Breast epithelium (tissue), 4 donors: ENCODE data around the gene WDR93. TPM values are rescaled to one million over a fixed set of nuclear protein-coding genes. Genes with fewer than 3 reads are reported as not detected.
"Not testable (repeated sequence)": the region's sequence is repeated elsewhere in the genome, so short reads cannot be mapped to it uniquely, and the experiment has no call there.

ENCODE experiments used
- DNase-seq, 2 donors: peaks; one replicate each; pipeline ENCODE4 v3.0.0-alpha.2; 2019; ENCODE audit warnings: low spot score in 2 of 2
- H3K27ac ChIP-seq, 2 donors: fragments of 200-600 bp; sonication (generic) in 1 of 2; one replicate each; pipeline ENCODE4 v1.5.1; 2016 to 2019; ENCODE audit warnings: mild to moderate bottlenecking in 1 of 2
- H3K27me3 ChIP-seq, 2 donors: fragments of 200-600 bp; sonication (generic) in 1 of 2; one replicate each; pipeline versions ENCODE4 v1.5.1 to v1.6.0; 2017 to 2019; ENCODE audit warnings: control low read depth in 1 of 2, mild to moderate bottlenecking in 1 of 2
- H3K36me3 ChIP-seq: fragments of 200-600 bp; one replicate; pipeline ENCODE4 v1.5.1; 2019
- H3K4me1 ChIP-seq, 2 donors: fragments of 200-600 bp; sonication (generic); one replicate each; pipeline ENCODE4 v1.5.1; 2016 to 2019; ENCODE audit warnings: control low read depth in 1 of 2
- H3K4me3 ChIP-seq, 3 donors: fragments of 200-600 bp; sonication (generic); 1 replicate in 2 of 3; 2 replicates in 1 of 3; pipeline ENCODE4 v1.5.1; 2016 to 2019; ENCODE audit warnings: mild to moderate bottlenecking in 3 of 3, moderate library complexity in 2 of 3
- H3K9me3 ChIP-seq, 2 donors: fragments of 200-600 bp; sonication (generic) in 1 of 2; one replicate each; pipeline ENCODE4 v1.5.1; 2016 to 2019; ENCODE audit warnings: control low read depth in 1 of 2
- CTCF ChIP-seq, 3 donors: fragments of 450-650 bp; IDR thresholded peaks; one replicate each; pipeline ENCODE4 v1.5.1; 2016 to 2017; ENCODE audit warnings: antibody characterized with exemption in 3 of 3, mild to moderate bottlenecking in 3 of 3, moderate library complexity in 3 of 3
- POLR2A ChIP-seq: fragments of 450-650 bp; IDR thresholded peaks from one replicate; pipeline ENCODE4 v1.6.1; 2016; ENCODE audit warnings: antibody characterized with exemption, mild to moderate bottlenecking, moderate library complexity
- POLR2AphosphoS5 ChIP-seq, 3 donors: sonication (generic); formaldehyde crosslinking; IDR thresholded peaks; one replicate each; pipeline ENCODE4 v1.6.1; 2017; ENCODE audit warnings: antibody characterized with exemption in 3 of 3
- intact Hi-C: fragments of 100-400 bp; cut with DNase I; formaldehyde crosslinking; loops from one replicate; pipeline ENCODE4 v1.15.1; 2023; ENCODE audit warnings: low total_unique reads
- total RNA-seq, 3 donors: library from RNA; depleted of rRNA; stranded (reverse); fragments of >200 nt; gene quantifications; one replicate each; pipeline ENCODE4 v1.1.0, GENCODE V29; 2016

The WDR93 gene
- total RNA-seq, 3 donors from 2014 or later = 0.80 to 1.0 (median 0.98) TPM

DNA sequence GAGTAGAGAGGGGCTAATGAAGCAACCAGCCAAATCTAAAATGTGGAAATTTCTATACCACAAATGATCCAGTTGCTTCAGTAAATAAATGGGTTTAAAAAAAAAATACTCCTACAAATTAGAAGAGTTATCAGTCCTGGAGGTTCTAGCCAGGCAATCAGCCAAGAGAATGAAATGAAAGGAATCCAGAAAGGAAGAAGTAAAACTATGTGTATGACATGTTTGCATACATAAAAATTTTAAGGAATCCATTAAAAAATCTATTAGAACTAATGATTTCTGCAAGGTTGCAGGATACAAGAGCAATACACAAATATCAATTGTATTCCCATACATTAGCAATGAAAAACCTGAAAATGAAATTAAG, 95.1 kb downstream of the WDR93 start:
- Histone ChIP-seq H3K36me3 (no peaks in the 10 kb centered on the region), H3K4me3 (no peak overlapping the region), H3K4me1 (peaks cover 0 to 5% of the 10 kb centered on the region in 2 donors), H3K27ac (peak overlapping the region in 1 of 2 donors; percentile 70), H3K9me3 (no peaks in the 10 kb centered on the region), H3K27me3 (no peaks in the 10 kb centered on the region)
- TF ChIP-seq POLR2A = no peak
- no peak for TF ChIP-seq CTCF (IDR thresholded peaks at IDR 0.05)
- no peak for TF ChIP-seq POLR2AphosphoS5 (IDR thresholded peaks at IDR 0.05)
- intact Hi-C loops = no loop called here
- no peak for DNase-seq

- no peaks in the 10 kb centered on the region for H3K27me3 ChIP-seq
These were observed 97.3 kb downstream of the WDR93 start for GRCh38 chr15:89787944-89788343.

GRCh38 chr15:89788585-89788984, 98.0 kb downstream of the WDR93 start:
- H3K36me3 ChIP-seq, H3K9me3 ChIP-seq, DNase-seq, H3K4me1 ChIP-seq, H3K27me3 ChIP-seq, H3K4me3 ChIP-seq, H3K27ac ChIP-seq, intact Hi-C loops: not testable (repeated sequence)

More at GRCh38 chr15:89787944-89788343, 97.3 kb downstream of the WDR93 start:
- no peak for DNase-seq
- H3K4me3 ChIP-seq = no peak overlapping the region
- H3K4me1 ChIP-seq = peaks cover 0 to 5% of the 10 kb centered on the region in 2 donors
- H3K9me3 ChIP-seq = no peaks in the 10 kb centered on the region
- TF ChIP-seq POLR2A (no peak), CTCF (IDR thresholded peaks at IDR 0.05) (no peak), POLR2AphosphoS5 (IDR thresholded peaks at IDR 0.05) (no peak)
- no peaks in the 10 kb centered on the region for H3K36me3 ChIP-seq
- intact Hi-C loops = no loop called here
- H3K27ac ChIP-seq = no peak overlapping the region

DNA sequence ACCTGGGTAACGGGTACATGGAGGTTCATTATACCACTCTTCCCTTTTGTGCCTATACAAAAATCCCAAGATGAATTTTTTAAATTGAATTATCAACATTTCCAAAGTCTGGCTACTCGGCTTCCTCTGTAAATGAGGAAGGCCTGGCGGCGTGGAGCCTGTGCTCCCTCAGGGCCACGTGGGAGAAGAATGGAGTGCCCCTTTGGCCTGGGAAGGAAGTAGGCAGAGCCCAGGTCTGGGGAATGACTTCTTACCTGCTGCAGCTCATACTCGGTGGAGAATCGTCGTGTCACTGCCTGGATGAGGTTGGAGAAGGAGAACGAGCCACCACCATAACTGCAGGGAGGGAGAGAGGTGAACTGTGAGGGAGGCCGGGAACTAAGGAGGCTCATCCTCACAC, 99.6 kb downstream of the WDR93 start:
- H3K4me3 ChIP-seq = no peak overlapping the region
- no peaks in the 10 kb centered on the region for H3K36me3 ChIP-seq
- intact Hi-C loops = no loop called here
- no peaks in the 10 kb centered on the region for H3K27me3 ChIP-seq
- TF ChIP-seq POLR2AphosphoS5 (IDR thresholded peaks at IDR 0.05) (no peak), POLR2A (no peak), CTCF (IDR thresholded peaks at IDR 0.05) (no peak)
- H3K27ac ChIP-seq = no peak overlapping the region
- H3K4me1 ChIP-seq = peaks cover 0 to 2% of the 10 kb centered on the region in 2 donors
- no peaks in the 10 kb centered on the region for H3K9me3 ChIP-seq
- no peak for DNase-seq

DNA sequence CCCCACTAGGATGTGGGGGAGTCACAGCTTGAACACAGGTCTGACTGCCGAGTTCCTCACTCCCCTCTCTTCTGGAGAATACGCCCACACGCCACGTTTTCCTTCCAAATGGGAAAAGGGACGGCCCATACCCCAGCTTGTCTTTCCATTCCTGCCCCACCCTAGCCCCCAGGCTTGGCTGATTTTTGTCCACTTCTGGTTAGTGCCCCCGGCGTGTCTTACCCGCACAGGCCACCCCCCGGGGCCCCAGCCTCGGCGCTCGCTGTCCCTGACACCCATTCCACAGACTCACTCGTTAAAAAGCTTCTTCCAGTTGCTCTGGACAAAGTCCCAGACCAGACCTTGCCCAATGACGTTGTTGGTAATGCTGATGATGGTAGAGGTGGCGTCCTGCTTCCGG, 100.0 kb downstream of the WDR93 start:
- no peak for TF ChIP-seq POLR2AphosphoS5 (IDR thresholded peaks at IDR 0.05)
- no peak overlapping the region for H3K4me3 ChIP-seq
- peaks cover 0 to 4% of the 10 kb centered on the region in 2 donors for H3K4me1 ChIP-seq
- no peak for DNase-seq
- intact Hi-C loops = no loop called here
- H3K27me3 ChIP-seq = no peaks in the 10 kb centered on the region
- H3K27ac ChIP-seq = no peak overlapping the region
- no peaks in the 10 kb centered on the region for H3K36me3 ChIP-seq
- H3K9me3 ChIP-seq = no peaks in the 10 kb centered on the region

GRCh38 chr15:89792106-89792805, 101.6 kb downstream of the WDR93 start:
- no peak for DNase-seq
- H3K4me3 ChIP-seq = no peak overlapping the region
- H3K9me3 ChIP-seq = no peaks in the 10 kb centered on the region
- peak overlapping the region in 1 of 2 donors; percentile 3 for H3K27ac ChIP-seq
- peaks cover 0 to 4% of the 10 kb centered on the region in 2 donors for H3K4me1 ChIP-seq
- TF ChIP-seq POLR2AphosphoS5 (IDR thresholded peaks at IDR 0.05) (no peak), CTCF (IDR thresholded peaks at IDR 0.05) (no peak), POLR2A (no peak)
- H3K36me3 ChIP-seq = no peaks in the 10 kb centered on the region
- intact Hi-C loops = no loop called here
- H3K27me3 ChIP-seq = no peaks in the 10 kb centered on the region

Other genes with a start within 250 kb of the WDR93 start
- 1 to 10 TPM in 1 of 3 donors, under 1 TPM in 2; 0.16 to 1.5 (median 0.66) TPM for gene RHCG, start 194.2 kb upstream of the WDR93 start, total RNA-seq
- under 1 TPM in 2 of 3 donors, not detected in 1; 0.15 to 0.16 TPM for gene TICRR, start 115.3 kb upstream of the WDR93 start, total RNA-seq
- 10 to 100 TPM; 10.1 to 14.4 (median 10.5) TPM for gene KIF7, start 35.3 kb upstream of the WDR93 start, total RNA-seq
- gene PLIN1, start 11.4 kb upstream of the WDR93 start, total RNA-seq = 1,000 to 10,000 TPM in 1 of 3 donors, 100 to 1,000 TPM in 2; 114 to 2,292 (median 132) TPM
- 10 to 100 TPM; 42.3 to 64.2 (median 46.1) TPM for gene PEX11A, start 57 bp upstream of the WDR93 start, total RNA-seq
- gene MESP1, start 60.4 kb downstream of the WDR93 start, total RNA-seq = 10 to 100 TPM in 1 of 3 donors, 1 to 10 TPM in 2; 5.9 to 12.8 (median 6.2) TPM
- 1 to 10 TPM in 1 of 3 donors, under 1 TPM in 1, not detected in 1; 0.64 to 2.3 TPM for gene MESP2, start 85.5 kb downstream of the WDR93 start, total RNA-seq
- 100 to 1,000 TPM in 2 of 3 donors, 10 to 100 TPM in 1; 26.5 to 129 (median 106) TPM for gene ANPEP, start 124.0 kb downstream of the WDR93 start, total RNA-seq
- 10 to 100 TPM; 37.4 to 57.4 (median 52.8) TPM for gene AP3S2, start 203.2 kb downstream of the WDR93 start, total RNA-seq
- gene ARPIN, start 222.1 kb downstream of the WDR93 start, total RNA-seq = 10 to 100 TPM; 14.6 to 22.3 (median 17.0) TPM